Endothelial cell of hepatic sinusoid (primary cell): ENCODE measurements around the gene SPIRE1.
"Not testable (repeated sequence)": the region's sequence is repeated elsewhere in the genome, so short reads cannot be mapped to it uniquely, and the experiment has no call there.

Experiments used
- in situ Hi-C: cut with HindIII; loops from 2 replicates; pipeline ENCODE4 v1.10.0; 2017; ENCODE audit warnings: low sequenced_read_pairs

The SPIRE1 gene

GRCh38 chr18:12647773-12648172 is 10.1 kb downstream of the SPIRE1 start:
- in situ Hi-C loops: no loop called here

- in situ Hi-C loops: no loop called here
Observed at GRCh38 chr18:12645751-12646203, 12.1 kb downstream of the SPIRE1 start.

DNA sequence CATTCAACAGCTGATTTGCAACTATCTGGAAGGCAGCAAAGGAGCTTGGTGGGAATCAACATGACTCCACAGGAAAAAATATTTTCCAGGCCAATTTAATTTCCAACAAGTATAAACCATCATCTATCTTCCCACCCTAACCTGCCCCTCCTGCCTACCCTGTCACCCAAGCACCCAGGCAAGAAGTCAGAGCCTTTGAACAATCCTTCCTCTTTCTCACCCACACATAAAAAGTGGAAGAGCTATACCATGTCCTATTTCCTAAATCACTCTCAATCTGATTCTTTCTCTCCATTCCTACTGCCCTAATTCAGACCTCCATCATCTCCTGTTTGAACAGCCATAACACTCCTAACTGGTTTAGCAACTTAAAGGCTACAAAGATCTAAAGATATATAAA is 12.7 kb downstream of the SPIRE1 start:
- in situ Hi-C loops: no loop called here

GRCh38 chr18:12643756-12644155 is 14.2 kb downstream of the SPIRE1 start:
- in situ Hi-C loops: not testable (repeated sequence)

DNA sequence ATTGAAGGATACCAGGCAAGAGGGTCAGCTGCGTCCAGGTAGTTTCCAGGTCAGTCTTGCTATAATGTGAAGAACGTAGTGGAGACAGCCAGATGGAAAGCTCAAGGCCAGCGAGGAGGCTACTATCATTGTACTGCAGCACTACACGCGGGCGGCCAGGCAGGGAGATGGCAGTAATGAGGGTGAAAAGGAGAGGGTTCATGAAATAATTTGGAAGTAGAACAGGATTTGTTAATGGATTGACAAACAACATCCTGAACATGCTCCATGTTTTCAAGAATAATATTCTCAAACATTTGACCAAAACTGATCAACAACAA is 17.1 kb downstream of the SPIRE1 start:
- in situ Hi-C loops: no loop called here

- in situ Hi-C loops: no loop called here
Observed at GRCh38 chr18:12639990-12640880, 17.7 kb downstream of the SPIRE1 start.

- in situ Hi-C loops: no loop called here
Observed at GRCh38 chr18:12638644-12639124, 19.2 kb downstream of the SPIRE1 start.

DNA sequence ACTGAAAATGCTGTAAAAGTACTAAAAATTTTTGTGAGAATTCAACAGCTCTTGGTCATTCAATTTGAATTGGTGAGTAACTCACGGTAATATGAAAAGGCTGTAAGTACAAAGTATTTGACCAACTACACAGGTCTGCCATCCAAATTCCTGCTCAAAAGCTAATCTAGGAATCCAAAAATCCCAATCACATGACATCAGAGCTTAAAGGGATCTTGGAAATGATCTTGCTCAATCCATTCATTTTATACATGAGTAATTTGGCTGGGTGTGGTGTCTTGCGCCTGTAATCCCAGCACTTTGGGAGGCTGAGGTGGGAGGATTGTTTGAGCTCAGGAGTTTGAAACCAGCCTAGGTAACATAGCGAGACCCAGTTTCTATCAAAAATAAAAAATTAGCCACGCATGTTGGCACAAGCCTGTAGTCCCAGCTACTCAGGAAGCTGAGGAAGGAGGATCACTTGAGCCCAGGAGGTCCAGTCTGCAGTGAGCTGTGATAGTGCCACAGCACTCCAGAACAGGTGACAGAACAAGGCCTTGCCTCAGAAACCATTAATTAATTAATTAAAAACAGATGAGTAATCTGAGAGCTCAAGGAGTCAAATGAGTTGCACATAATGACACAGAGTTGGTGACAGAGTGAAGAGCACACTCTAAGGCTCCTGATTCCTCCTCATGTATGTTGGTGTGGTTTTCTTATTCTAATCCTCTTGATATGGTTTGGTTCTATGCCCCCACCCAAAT is 19.8 kb downstream of the SPIRE1 start:
- in situ Hi-C loops: no loop called here

DNA sequence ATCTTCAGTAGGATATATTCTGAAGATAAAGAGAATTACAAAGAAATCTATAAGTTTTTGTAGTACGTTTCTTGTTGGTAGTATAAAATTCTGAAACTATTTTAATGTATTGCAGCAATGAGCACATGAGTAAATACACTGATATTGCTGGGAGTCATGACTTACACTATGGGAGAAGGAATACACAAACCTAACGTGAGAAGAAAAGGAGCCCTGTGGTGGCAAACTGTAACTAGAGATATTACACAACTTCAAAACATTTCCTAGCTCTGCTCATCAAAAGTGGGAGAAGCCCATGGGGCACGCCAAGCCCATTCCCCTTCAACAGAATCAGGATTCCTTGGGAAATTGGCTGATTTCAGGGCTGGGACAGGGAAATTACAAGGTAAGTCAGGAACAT is 20.5 kb downstream of the SPIRE1 start:
- in situ Hi-C loops: no loop called here

DNA sequence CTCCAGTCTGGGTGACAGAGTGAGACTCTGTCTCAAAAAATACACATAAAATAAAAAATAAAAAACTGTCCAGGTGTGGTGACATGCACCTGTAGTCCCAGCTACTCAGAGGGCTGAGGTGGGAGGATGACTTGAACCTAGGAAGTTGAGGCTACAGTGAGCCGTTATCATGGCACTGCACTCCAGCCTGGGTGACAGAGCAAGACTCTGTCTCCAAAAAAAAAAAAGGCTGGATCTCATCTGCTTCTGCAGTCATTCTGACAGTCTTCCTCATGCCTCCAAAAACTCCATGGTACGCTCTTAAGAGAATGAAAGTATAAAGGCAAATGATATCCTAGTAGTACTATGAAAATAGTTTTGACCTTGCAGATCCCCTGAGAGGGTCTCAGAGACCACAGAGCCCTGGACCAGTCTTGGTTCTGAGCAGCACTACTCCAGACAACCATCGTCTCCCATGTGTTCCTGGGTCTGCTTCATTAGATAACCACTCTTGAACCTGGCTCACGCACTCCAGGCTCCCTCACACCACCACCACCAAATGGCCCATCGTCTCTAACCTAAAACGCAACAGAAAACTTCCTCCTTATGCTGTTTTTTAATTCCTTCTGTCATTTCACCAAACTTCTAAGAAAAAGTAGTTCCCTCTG is 26.0 kb downstream of the SPIRE1 start:
- in situ Hi-C loops: no loop called here

- in situ Hi-C loops: no loop called here
Observed at GRCh38 chr18:12630136-12630535, 27.8 kb downstream of the SPIRE1 start.

- in situ Hi-C loops: no loop called here
Observed at GRCh38 chr18:12628706-12629702, 28.9 kb downstream of the SPIRE1 start.

GRCh38 chr18:12627199-12627598 is 30.7 kb downstream of the SPIRE1 start:
- in situ Hi-C loops: not testable (repeated sequence)

DNA sequence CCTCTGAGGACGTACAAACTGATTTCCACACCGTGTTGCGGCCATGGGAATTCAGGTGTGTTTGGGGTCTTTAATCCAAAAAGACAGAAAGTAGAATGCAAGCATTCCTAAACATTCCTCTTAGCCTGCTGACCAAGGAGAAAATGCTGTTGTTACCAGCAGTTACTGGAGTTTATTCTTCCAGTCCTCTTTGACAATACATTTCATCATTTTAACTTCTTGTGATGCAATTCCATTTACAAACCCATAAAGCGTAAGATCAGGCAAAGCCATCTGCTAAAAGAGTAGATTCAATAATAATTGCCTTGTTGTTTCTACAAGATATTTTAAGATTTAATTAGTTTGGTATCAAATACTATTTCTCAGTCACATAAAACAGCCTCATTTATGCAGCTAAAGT is 32.7 kb downstream of the SPIRE1 start:
- in situ Hi-C loops: no loop called here

DNA sequence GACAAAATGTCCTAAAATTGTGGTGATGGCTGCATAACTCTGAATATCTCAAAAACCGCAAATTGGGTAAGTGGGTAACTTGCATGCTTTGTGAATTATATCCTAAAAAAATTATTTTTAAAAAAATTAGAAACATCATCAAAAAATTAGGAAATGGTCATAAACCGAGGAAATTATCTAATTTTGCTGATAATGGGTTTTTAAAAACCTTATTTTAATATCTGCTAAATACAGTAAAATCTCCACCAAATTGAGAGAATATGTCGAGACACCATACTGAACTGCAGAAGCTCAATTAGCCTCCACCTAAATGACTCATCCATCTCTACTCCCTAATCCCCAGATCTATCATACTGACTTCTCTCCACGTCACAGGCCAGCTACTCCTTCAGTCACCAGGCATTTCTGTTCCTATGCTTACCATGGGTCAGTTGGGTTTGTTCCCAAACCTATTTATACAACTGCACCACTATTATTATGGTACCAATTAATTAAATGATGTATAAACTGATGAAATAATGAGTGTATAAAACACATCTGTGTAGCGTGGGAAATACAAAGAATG is 36.1 kb downstream of the SPIRE1 start:
- in situ Hi-C loops: no loop called here

- in situ Hi-C loops: no loop called here
Observed at GRCh38 chr18:12615748-12616147, 42.2 kb downstream of the SPIRE1 start.

GRCh38 chr18:12608301-12608700 is 49.6 kb downstream of the SPIRE1 start:
- in situ Hi-C loops: no loop called here

- in situ Hi-C loops: no loop called here
Observed at GRCh38 chr18:12606592-12607315, 51.2 kb downstream of the SPIRE1 start.

- in situ Hi-C loops: no loop called here
Observed at GRCh38 chr18:12604445-12605007, 53.4 kb downstream of the SPIRE1 start.
